ENCODE measurements around the gene MEGF9.
A peak's percentile ranks its signal among the peaks of the same experiment; 100 is the strongest.

The MEGF9 gene

GRCh38 chr9:120569556-120569955 is 144.7 kb downstream of the MEGF9 start:
- DNase-seq (ENCODE audit: low read depth): peak; percentile 17
- TF ChIP-seq CTCF (conservative IDR thresholded peaks at IDR 0.05; ENCODE audit: low read depth, low read length): peak; percentile 37
- H3K4me3 ChIP-seq (ENCODE audit: low read depth, low read length): no peak overlapping the region

GRCh38 chr9:120568816-120569215 is 145.5 kb downstream of the MEGF9 start:
- H3K4me3 ChIP-seq (ENCODE audit: low read depth, low read length): no peak overlapping the region
- no peak for TF ChIP-seq CTCF (conservative IDR thresholded peaks at IDR 0.05; ENCODE audit: low read depth, low read length)
- no peak for DNase-seq (ENCODE audit: low read depth)

- no peak for TF ChIP-seq CTCF (conservative IDR thresholded peaks at IDR 0.05; ENCODE audit: low read depth, low read length)
- DNase-seq (ENCODE audit: low read depth): no peak
- H3K4me3 ChIP-seq (ENCODE audit: low read depth, low read length): no peak overlapping the region
Measured at GRCh38 chr9:120567874-120568273, 146.4 kb downstream of the MEGF9 start.

- TF ChIP-seq CTCF (conservative IDR thresholded peaks at IDR 0.05; ENCODE audit: low read depth, low read length): no peak
- no peak overlapping the region for H3K4me3 ChIP-seq (ENCODE audit: low read depth, low read length)
- no peak for DNase-seq (ENCODE audit: low read depth)
Measured at GRCh38 chr9:120567081-120567480, 147.2 kb downstream of the MEGF9 start.

GRCh38 chr9:120564589-120564988 is 149.7 kb downstream of the MEGF9 start:
- no peak for DNase-seq (ENCODE audit: low read depth)
- H3K4me3 ChIP-seq (ENCODE audit: low read depth, low read length): no peak overlapping the region
- no peak for TF ChIP-seq CTCF (conservative IDR thresholded peaks at IDR 0.05; ENCODE audit: low read depth, low read length)

GRCh38 chr9:120562861-120563443 is 151.3 kb downstream of the MEGF9 start:
- H3K4me3 ChIP-seq (ENCODE audit: low read depth, low read length): no peak overlapping the region
- no peak for TF ChIP-seq CTCF (conservative IDR thresholded peaks at IDR 0.05; ENCODE audit: low read depth, low read length)
- DNase-seq (ENCODE audit: low read depth): no peak

- no peak overlapping the region for H3K4me3 ChIP-seq (ENCODE audit: low read depth, low read length)
- no peak for DNase-seq (ENCODE audit: low read depth)
Measured at GRCh38 chr9:120561709-120562108, 152.6 kb downstream of the MEGF9 start.

More at GRCh38 chr9:120561709-120562108, 152.6 kb downstream of the MEGF9 start:
- no peak for TF ChIP-seq CTCF (conservative IDR thresholded peaks at IDR 0.05; ENCODE audit: low read depth, low read length)
